GM12865 (cell line): ENCODE results near the gene URGCP.

Source experiments
- DNase-seq: peaks from one replicate; pipeline ENCODE4 v3.0.0; 2010; ENCODE audit warnings: low read depth
- H3K4me3 ChIP-seq: 2 replicates; pipeline ENCODE4 v1.5.1; 2011; ENCODE audit warnings: mild to moderate bottlenecking, low read depth, low read length, control low read depth
- CTCF ChIP-seq: IDR thresholded peaks from 2 replicates; pipeline ENCODE4 v1.5.1; 2011; ENCODE audit warnings: low read length, control low read depth, low read depth, inconsistent platforms; ENCODE audit not compliant: insufficient read depth; ENCODE audit errors: missing control alignments

The URGCP gene

DNA sequence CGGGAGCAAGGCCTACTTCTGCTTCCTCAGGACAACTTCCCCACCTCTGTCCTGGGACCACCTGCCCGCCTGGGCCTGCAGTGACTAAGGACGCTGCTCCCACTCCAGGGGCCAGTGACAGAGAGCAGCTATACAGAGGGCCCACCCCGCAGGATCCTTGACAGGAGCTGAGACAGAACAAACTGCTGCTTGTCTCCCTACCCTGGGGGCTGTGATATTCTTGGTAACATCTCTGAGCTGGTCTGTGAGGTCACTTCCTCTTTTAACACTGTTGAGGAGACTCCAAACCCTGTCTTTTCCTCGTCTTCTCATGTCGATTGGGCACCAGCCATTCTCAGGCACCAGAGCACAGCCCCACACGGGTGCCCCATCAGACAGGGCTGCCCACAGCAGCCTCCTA, 30.2 kb downstream of the URGCP start:
- TF ChIP-seq CTCF, result no peak
- no peak for DNase-seq
- no peak overlapping the region for H3K4me3 ChIP-seq

GRCh38 chr7:43873300-43873699, 33.1 kb downstream of the URGCP start:
- no peak overlapping the region for H3K4me3 ChIP-seq
- TF ChIP-seq CTCF, result no peak
- DNase-seq, result no peak

DNA sequence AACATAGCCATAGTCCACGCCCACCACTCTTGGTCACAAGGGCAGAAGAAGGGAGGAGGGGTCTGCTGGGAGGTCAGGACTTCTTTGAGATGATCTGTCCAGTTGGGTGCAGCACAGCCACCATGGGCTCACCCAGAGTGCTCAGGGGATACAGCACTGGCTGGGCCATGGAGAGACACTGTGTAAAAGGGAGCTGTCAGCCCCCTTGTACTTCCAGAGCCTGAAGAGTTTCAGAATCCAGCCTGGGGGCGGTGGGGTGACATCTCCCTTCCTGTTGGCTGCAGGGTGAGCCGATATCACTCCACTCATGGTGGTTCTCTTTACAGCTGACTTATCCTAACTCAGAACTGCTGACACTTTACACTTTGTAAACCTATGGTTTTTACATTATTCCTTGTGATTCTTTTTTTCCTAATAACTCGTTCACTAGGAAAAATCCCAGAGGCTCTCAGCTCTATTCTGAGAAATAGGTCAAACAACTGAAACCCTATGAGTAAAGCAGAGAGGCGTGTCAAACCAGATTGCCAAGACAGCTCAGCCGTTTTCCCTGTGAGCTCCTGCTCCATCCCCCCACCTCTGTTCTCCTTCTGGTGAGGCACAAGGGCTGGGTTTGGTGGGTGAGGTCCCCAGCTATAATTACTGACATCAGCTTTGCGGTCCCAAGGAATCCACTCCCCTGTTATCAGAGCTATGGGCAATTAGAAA, 33.8 kb downstream of the URGCP start:
- DNase-seq, result no peak
- no peak overlapping the region for H3K4me3 ChIP-seq
- no peak for TF ChIP-seq CTCF

- no peak overlapping the region for H3K4me3 ChIP-seq
- TF ChIP-seq CTCF, result no peak
- no peak for DNase-seq
Observed at GRCh38 chr7:43871064-43871463, 35.3 kb downstream of the URGCP start.

- TF ChIP-seq CTCF, result no peak
- DNase-seq, result no peak
- H3K4me3 ChIP-seq, result no peak overlapping the region
Observed at GRCh38 chr7:43870316-43870715, 36.1 kb downstream of the URGCP start.

GRCh38 chr7:43869867-43870240, 36.5 kb downstream of the URGCP start:
- peak overlapping the region; percentile 86 for H3K4me3 ChIP-seq
- no peak for DNase-seq

More at GRCh38 chr7:43869867-43870240, 36.5 kb downstream of the URGCP start:
- no peak for TF ChIP-seq CTCF
